Activated CD8-positive, alpha-beta memory T cell treated with anti-CD3 and anti-CD28 coated beads, Interleukin-2, amount 50 U/mL, for 48 hours (primary cell): ENCODE measurements around the gene CYP4F22.
"Not testable (repeated sequence)": the region's sequence is repeated elsewhere in the genome, so short reads cannot be mapped to it uniquely, and the experiment has no call there.

Source experiments
- DNase-seq: peaks from one replicate; pipeline ENCODE4 v3.0.0-alpha.2; 2020

Gene CYP4F22

DNA sequence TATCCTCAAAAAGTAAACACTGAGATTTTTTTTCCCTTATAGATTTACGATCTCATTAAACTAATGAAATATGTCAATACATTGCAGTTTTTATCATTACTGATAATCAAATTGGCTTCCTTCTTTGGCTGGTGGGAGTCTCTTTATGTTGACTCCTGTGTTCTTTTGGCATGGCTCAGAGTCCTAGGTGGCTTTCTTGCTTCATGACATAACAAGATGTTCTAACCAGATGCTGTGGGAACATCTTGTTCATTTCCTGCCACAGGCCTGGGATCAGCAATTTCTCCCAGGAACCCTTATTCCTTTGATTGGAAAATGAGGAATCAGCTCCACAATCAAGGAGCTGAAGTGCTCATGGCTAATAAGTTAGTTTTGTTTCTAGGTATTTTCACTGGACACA is 13.2 kb upstream of the CYP4F22 start:
- DNase-seq: no peak

GRCh38 chr19:15498156-15498858 is 10.0 kb upstream of the CYP4F22 start:
- no peak for DNase-seq

- DNase-seq: no peak
These were observed 9.4 kb upstream of the CYP4F22 start for GRCh38 chr19:15498910-15499309.

DNA sequence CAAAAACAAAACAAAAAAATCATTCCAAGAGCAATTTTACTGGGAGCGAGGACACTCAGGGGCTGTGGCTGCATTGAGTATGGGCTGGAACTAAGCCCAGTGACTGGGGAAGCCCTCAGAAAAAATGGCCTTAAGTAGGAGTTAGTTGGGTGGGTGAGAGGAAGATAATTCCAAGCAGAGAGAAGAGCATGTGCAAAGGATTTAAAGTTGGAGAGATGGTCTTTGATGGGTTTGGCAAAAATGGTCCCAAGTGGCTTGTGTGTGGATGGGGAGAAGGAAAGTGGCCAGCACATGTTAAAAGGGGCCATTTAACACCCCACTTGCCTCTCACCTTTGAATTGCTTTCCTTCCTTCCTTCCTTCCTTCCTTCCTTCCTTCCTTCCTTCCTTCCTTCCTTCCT is 6.7 kb upstream of the CYP4F22 start:
- no peak for DNase-seq

DNA sequence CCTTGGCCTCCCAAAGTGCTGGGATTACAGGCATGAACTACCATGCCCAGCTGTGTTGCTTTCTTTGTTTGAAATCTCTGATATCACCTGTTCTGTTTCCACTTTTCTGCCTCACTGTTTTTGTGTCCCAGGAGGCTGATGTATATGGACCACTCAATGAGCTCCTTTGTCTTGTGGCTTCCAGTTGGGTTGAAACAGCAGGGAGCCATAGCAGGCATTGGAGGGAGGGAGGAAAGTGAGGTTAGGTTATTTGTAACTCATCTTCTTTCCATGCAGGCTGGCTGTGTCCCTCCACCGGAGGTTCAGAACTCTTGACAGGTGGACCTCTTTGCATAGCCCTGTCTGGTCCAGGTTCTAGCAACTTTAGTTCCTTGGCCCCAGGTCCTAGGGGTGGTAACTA is 6.1 kb upstream of the CYP4F22 start:
- no peak for DNase-seq

DNA sequence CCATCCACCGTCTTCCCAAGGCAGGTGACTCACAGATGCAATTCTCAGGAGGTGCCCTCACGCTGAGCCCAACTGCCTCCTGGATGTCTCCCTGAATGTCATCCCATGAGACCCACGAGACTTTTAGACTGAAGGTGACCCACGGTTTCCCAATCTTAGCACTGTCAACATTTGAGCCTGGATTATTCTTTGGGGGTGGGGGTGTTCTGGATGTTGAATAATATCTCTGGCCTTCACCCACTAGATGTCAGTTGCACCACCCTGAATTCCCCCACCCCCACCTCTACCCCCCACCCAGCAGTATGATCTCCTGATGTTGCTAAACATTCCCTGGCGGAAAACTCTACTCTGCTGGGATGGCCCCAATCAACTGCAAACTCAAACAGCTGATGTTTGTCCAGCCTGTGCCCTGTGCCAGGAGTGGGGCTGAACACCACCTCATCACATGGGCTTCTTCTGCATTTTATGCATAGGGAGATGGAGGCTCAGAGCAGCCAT is 2.2 kb upstream of the CYP4F22 start:
- no peak for DNase-seq

DNA sequence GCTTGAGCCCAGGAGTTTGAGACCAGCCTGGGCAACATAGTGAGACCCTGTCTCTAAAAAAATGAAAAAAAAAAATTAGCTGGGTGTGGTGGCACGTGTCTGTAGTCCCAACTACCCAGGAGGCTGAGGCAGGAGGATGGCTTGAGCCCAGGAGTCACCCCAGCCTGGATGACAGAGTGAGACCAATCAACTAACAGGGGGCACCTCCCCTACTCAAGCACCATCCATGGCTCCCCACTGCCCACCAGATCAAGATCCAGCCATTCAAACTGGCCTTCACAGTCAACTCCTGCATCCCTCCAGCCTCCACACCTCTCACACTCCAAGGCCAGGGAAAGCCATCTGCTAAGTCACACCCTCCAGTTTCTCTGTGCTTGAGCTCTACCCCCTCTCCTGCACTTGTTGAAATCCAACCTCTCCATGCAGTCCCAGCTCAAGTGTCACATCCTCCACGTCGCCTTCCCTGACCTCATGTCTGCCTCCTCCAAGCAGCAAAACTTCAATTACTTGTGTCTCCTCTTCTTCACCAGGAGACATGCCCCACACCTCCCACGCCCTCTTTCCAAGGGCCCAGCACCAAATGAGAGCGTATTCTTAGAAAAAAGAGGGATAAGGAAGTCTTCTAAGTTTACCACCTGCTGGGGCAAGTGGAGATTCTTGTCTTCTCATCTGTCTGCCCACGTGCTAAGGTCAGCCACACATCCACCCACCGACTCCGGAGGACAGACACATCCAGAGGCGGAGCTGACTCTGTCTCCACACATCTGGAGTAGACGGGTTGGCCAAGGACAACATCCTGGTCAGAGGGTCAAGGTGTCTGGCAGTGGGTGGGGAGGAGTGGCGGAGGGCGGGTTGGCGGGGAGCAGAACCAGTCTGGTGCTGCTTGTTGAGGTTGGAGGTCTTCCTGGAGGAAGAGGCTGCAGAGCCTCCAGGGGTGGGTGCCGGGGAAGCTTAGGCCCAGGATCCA is 974 bp upstream of the CYP4F22 start:
- no peak for DNase-seq

- DNase-seq: no peak
These were observed 3.5 kb downstream of the CYP4F22 start for GRCh38 chr19:15511671-15512424.

DNA sequence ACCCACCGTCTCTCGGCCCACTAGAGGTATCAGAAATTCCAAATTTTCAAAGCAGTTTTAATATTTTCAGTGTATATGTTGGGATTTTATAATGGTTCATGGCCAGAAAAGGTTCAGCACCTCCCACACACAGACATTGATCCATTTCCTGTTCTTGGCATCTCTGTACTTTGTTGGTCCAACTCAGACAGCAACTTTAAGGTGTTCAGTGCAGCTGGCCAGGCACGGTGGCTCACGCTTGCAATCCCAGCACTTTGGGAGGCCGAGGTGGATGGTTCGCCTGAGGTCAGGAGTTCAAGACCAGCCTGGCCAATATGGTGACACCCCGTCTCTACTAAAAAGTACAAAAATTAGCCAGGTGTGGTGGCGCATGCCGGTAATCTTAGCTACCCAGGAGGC is 6.9 kb downstream of the CYP4F22 start:
- DNase-seq: not testable (repeated sequence)

GRCh38 chr19:15516363-15516762 is 8.0 kb downstream of the CYP4F22 start:
- DNase-seq: no peak

GRCh38 chr19:15517778-15518177 is 9.5 kb downstream of the CYP4F22 start:
- DNase-seq: no peak

- DNase-seq: no peak
These were observed 11.2 kb downstream of the CYP4F22 start for GRCh38 chr19:15519433-15519976.

DNA sequence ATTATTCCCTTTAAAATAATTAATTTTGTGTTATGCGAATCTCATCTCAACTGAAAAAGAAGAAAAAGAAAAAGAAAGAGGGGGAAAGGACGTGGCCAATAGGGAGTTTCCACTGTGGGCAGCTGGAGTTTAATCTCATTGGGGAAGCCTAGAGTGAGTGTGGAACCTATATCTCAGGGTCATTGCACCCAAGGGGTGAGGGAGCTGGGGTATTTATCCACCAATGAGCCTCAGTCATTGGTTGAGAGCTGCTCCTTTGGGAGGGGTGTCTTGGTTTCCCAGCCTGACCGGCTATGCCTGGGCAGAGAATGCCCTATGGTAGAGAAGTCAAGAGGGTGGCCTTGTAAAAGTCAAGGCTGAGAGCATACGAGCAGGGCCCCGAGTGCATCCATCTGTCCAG is 16.5 kb downstream of the CYP4F22 start:
- no peak for DNase-seq

DNA sequence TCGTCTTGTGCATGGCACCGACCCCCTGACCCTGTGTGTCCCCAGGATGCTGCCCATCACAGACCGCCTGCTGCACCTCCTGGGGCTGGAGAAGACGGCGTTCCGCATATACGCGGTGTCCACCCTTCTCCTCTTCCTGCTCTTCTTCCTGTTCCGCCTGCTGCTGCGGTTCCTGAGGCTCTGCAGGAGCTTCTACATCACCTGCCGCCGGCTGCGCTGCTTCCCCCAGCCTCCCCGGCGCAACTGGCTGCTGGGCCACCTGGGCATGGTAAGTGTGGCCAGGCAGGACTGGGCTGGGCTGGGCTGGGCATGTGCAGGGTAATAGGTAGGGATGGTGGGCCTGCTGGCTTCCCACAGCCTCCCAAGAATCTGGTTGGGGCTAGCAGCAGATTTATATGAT is 17.0 kb downstream of the CYP4F22 start:
- no peak for DNase-seq

- no peak for DNase-seq
These were observed 18.1 kb downstream of the CYP4F22 start for GRCh38 chr19:15526408-15526807.

DNA sequence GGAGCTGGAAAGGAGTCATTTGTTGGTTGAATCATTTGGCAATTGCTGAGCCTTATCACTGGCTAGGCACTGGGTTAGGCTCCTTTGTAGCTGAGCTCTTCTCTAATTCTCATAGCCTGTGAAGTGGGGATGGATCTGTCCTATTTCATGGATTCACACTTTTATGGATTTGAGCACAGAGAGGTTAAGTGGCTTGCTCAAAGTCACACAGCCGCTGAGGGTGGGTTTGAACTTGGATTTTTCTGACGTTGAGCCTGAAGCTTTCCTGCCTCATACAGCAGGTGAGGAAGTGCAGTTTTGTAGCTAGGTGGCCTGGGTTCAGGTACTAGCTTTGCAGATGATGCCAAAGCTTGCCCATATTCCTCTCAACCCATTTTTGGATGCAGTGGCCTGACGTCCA is 19.4 kb downstream of the CYP4F22 start:
- DNase-seq: no peak

- DNase-seq: no peak
These were observed 21.5 kb downstream of the CYP4F22 start for GRCh38 chr19:15529774-15530372.

- DNase-seq: no peak
These were observed 24.6 kb downstream of the CYP4F22 start for GRCh38 chr19:15532779-15533521.

DNA sequence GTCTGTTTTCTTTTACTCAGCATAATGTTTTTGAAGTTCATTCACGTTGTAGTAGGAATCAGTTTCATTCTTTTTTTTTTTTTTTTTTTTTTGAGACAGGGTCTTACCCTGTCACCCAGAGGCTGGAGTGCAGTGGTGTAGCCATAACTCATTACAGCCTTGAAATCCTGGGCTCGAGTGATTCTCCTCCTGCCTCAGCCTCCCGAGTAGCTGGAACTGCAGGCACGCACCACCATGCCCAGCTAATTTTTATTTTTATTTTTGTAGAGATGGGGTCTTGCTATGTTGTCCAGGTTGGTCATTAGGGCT is 25.2 kb downstream of the CYP4F22 start:
- DNase-seq: not testable (repeated sequence)

- no peak for DNase-seq
These were observed 26.9 kb downstream of the CYP4F22 start for GRCh38 chr19:15534957-15535864.

DNA sequence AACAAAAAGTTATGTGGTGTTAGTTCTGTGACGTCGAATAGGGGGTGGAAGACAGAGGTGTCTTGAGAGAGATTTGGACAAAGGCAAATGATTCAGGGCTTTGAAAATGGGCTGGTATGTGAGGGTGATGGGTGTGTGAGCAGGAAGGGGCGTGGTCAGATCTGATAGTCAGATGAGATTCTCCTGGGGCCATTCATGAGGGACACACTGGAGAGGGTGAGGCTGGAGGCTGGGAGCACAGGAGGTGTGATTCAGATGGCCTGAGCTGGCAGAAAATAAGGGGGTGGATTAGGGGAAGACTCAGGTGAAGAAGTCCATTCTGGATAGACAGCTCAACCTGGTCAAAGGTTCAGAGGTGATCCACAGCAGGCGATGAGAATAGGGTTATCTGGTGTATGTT is 28.0 kb downstream of the CYP4F22 start:
- DNase-seq: no peak
